Measurements from ENCODE around the gene PCDHGC5.

PCDHGC5 gene

DNA sequence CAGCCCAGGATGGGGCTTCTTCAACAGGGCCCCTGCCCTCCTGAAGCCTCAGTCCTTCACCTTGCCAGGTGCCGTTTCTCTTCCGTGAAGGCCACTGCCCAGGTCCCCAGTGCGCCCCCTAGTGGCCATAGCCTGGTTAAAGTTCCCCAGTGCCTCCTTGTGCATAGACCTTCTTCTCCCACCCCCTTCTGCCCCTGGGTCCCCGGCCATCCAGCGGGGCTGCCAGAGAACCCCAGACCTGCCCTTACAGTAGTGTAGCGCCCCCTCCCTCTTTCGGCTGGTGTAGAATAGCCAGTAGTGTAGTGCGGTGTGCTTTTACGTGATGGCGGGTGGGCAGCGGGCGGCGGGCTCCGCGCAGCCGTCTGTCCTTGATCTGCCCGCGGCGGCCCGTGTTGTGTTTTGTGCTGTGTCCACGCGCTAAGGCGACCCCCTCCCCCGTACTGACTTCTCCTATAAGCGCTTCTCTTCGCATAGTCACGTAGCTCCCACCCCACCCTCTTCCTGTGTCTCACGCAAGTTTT lies 23.6 kb downstream of the PCDHGC5 start:
- DNase-seq = peak; percentile 81 to 83 (median 82)
- Histone ChIP-seq H3K27me3 (replicated peaks in 2 of 5; ENCODE audit: control insufficient read depth in 4 of 5, insufficient read depth in 5 of 5, low read length in 4 of 5) (no peaks in the 10 kb centered on the region), H3K4me1 (ENCODE audit: control extremely low read depth in 1 of 4, control insufficient read depth in 4 of 4, insufficient read depth in 4 of 4, low read length in 3 of 4) (peaks cover 18 to 47% (median 44%) of the 10 kb centered on the region in 4 experiments), H3K9me3 (ENCODE audit: control extremely low read depth in 1 of 5, control insufficient read depth in 4 of 5, insufficient read depth in 2 of 5, low read depth in 1 of 5, low read length in 4 of 5) (no peaks in the 10 kb centered on the region), H3K4me3 (ENCODE audit: control insufficient read depth in 1 of 7, extremely low read depth in 1 of 7, insufficient read depth in 4 of 7, low read depth in 2 of 7, low read length in 6 of 7) (peak overlapping the region in 6 of 7 experiments; percentile 51 to 93 (median 70)), H3K27ac (ENCODE audit: insufficient read depth in 1 of 2, low read depth in 1 of 2, low read length in 2 of 2, poor library complexity in 1 of 2, severe bottlenecking in 2 of 2) (no peak overlapping the region), H3K36me3 (ENCODE audit: control insufficient read depth in 4 of 4, insufficient read depth in 4 of 4, low read length in 3 of 4) (peaks cover 2 to 38% (median 12%) of the 10 kb centered on the region in 4 experiments)
- WGBS (ENCODE audit: insufficient coverage) = 1% methylated on average over 13 of the region's 28 CpGs
- POLR2A ChIA-PET = no interaction called here
- CTCF ChIA-PET = interaction anchor here (0.6 to 13.7 kb wide), 21 partner anchors 11 to 117 kb away, joined by 3 to 178 read pairs (median 4); partner anchors contain the start of genes PCDHGA10, PCDHGA11, PCDHGA12 and PCDHGB6

DNA sequence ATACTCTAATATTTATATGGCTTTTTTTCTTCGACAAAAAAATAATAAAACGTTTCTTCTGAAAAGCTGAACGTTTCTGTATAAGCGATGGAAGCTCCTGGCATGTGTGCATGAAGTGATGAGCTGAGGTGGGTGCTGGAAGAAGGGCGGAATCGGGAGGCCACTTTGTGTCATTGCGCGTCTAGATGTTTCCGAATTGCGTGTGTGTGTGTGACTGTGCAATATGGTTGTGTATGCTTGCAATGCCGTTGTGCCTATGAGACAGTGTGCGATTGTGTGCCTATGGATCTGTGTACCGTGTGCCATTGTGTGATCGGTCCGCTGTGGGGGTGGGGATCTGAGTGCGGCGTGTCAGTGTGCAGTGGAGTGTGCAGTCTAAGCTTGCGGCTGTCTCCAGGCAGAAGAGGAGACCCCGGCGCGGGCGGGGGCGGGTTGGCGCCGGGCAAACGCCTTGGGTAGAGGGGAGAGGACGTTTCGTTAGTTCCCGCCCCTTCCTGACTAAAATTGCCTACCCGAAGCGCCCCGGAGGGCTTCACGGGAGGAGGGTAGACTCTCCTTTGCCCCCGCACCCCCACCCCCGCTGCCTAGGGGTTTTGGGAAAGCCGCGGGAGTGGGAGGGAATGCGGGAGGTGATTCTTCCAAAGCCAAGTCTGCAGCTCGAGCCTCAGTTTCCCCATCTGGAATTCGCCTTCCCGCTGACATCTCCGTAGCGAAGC lies 24.2 kb downstream of the PCDHGC5 start:
- Histone ChIP-seq H3K27ac (ENCODE audit: insufficient read depth in 1 of 2, low read depth in 1 of 2, low read length in 2 of 2, poor library complexity in 1 of 2, severe bottlenecking in 2 of 2) (no peak overlapping the region), H3K27me3 (replicated peaks in 2 of 5; ENCODE audit: control insufficient read depth in 4 of 5, insufficient read depth in 5 of 5, low read length in 4 of 5) (no peaks in the 10 kb centered on the region), H3K4me3 (ENCODE audit: control insufficient read depth in 1 of 7, extremely low read depth in 1 of 7, insufficient read depth in 4 of 7, low read depth in 2 of 7, low read length in 6 of 7) (peak overlapping the region in 6 of 7 experiments; percentile 51 to 93 (median 70)), H3K36me3 (ENCODE audit: control insufficient read depth in 4 of 4, insufficient read depth in 4 of 4, low read length in 3 of 4) (peaks cover 8 to 44% (median 17%) of the 10 kb centered on the region in 4 experiments), H3K4me1 (ENCODE audit: control extremely low read depth in 1 of 4, control insufficient read depth in 4 of 4, insufficient read depth in 4 of 4, low read length in 3 of 4) (peaks cover 18 to 47% (median 44%) of the 10 kb centered on the region in 4 experiments), H3K9me3 (ENCODE audit: control extremely low read depth in 1 of 5, control insufficient read depth in 4 of 5, insufficient read depth in 2 of 5, low read depth in 1 of 5, low read length in 4 of 5) (no peaks in the 10 kb centered on the region)
- WGBS (ENCODE audit: insufficient coverage) = 2% methylated on average over 25 of the region's 43 CpGs
- ChIA-PET POLR2A (interaction anchor here (0.6 kb wide), 1 partner anchor 82 kb away, joined by 3 read pairs; no protein-coding TSS in a partner anchor), CTCF (interaction anchor here (0.6 to 13.7 kb wide), 23 partner anchors 12 to 798 kb away, joined by 3 to 178 read pairs (median 4); partner anchors contain the start of genes PCDHGA10, PCDHGA11, PCDHGA12 and PCDHGB3)
- DNase-seq = peak in 2 of 3 donors; percentile 62 to 80

- 23% methylated on average over 27 of the region's 29 CpGs for WGBS (ENCODE audit: insufficient coverage)
- CTCF ChIA-PET = interaction anchor here (0.7 to 13.7 kb wide), 16 partner anchors 11 to 799 kb away, joined by 3 to 178 read pairs (median 8); partner anchors contain the start of genes PCDHGA10, PCDHGA11, PCDHGA12 and PCDHGB3
- POLR2A ChIA-PET = interaction anchor here (0.6 kb wide), 1 partner anchor 82 kb away, joined by 3 read pairs; no protein-coding TSS in a partner anchor
- peak; percentile 67 to 92 (median 77) for DNase-seq
- Histone ChIP-seq H3K27ac (ENCODE audit: insufficient read depth in 1 of 2, low read depth in 1 of 2, low read length in 2 of 2, poor library complexity in 1 of 2, severe bottlenecking in 2 of 2) (no peak overlapping the region), H3K9me3 (ENCODE audit: control extremely low read depth in 1 of 5, control insufficient read depth in 4 of 5, insufficient read depth in 2 of 5, low read depth in 1 of 5, low read length in 4 of 5) (no peaks in the 10 kb centered on the region), H3K27me3 (replicated peaks in 2 of 5; ENCODE audit: control insufficient read depth in 4 of 5, insufficient read depth in 5 of 5, low read length in 4 of 5) (no peaks in the 10 kb centered on the region), H3K4me1 (ENCODE audit: control extremely low read depth in 1 of 4, control insufficient read depth in 4 of 4, insufficient read depth in 4 of 4, low read length in 3 of 4) (peaks cover 18 to 46% (median 43%) of the 10 kb centered on the region in 4 experiments), H3K36me3 (ENCODE audit: control insufficient read depth in 4 of 4, insufficient read depth in 4 of 4, low read length in 3 of 4) (peaks cover 10 to 50% (median 23%) of the 10 kb centered on the region in 4 experiments), H3K4me3 (ENCODE audit: control insufficient read depth in 1 of 7, extremely low read depth in 1 of 7, insufficient read depth in 4 of 7, low read depth in 2 of 7, low read length in 6 of 7) (peak overlapping the region in 6 of 7 experiments; percentile 51 to 93 (median 70))
These were observed 24.9 kb downstream of the PCDHGC5 start for GRCh38 chr5:141513627-141514329.

- POLR2A ChIA-PET = no interaction called here
- peaks cover 18 to 46% (median 37%) of the 10 kb centered on the region in 4 experiments for H3K4me1 ChIP-seq (ENCODE audit: control extremely low read depth in 1 of 4, control insufficient read depth in 4 of 4, insufficient read depth in 4 of 4, low read length in 3 of 4)
These were observed 25.7 kb downstream of the PCDHGC5 start for GRCh38 chr5:141514330-141515133.

GRCh38 chr5:141515141-141515540 lies 26.3 kb downstream of the PCDHGC5 start:
- CTCF ChIA-PET = interaction anchor here (0.7 to 13.7 kb wide), 14 partner anchors 10 to 117 kb away, joined by 3 to 178 read pairs (median 6); partner anchors contain the start of genes PCDHGA10, PCDHGA11, PCDHGA12 and PCDHGB5
- POLR2A ChIA-PET = no interaction called here
- no peak for DNase-seq
- H3K4me3 ChIP-seq (ENCODE audit: control insufficient read depth in 1 of 7, extremely low read depth in 1 of 7, insufficient read depth in 4 of 7, low read depth in 2 of 7, low read length in 6 of 7) = no peak overlapping the region
- WGBS (ENCODE audit: insufficient coverage) = 94% methylated on average over 3 of the region's 3 CpGs
- H3K27ac ChIP-seq (ENCODE audit: insufficient read depth in 1 of 2, low read depth in 1 of 2, low read length in 2 of 2, poor library complexity in 1 of 2, severe bottlenecking in 2 of 2) = no peak overlapping the region
- no peaks in the 10 kb centered on the region for H3K27me3 ChIP-seq (replicated peaks in 2 of 5; ENCODE audit: control insufficient read depth in 4 of 5, insufficient read depth in 5 of 5, low read length in 4 of 5)
- peaks cover 14 to 63% (median 34%) of the 10 kb centered on the region in 4 experiments for H3K36me3 ChIP-seq (ENCODE audit: control insufficient read depth in 4 of 4, insufficient read depth in 4 of 4, low read length in 3 of 4)
- H3K4me1 ChIP-seq (ENCODE audit: control extremely low read depth in 1 of 4, control insufficient read depth in 4 of 4, insufficient read depth in 4 of 4, low read length in 3 of 4) = peaks cover 21 to 46% (median 37%) of the 10 kb centered on the region in 4 experiments
- H3K9me3 ChIP-seq (ENCODE audit: control extremely low read depth in 1 of 5, control insufficient read depth in 4 of 5, insufficient read depth in 2 of 5, low read depth in 1 of 5, low read length in 4 of 5) = no peaks in the 10 kb centered on the region

More at GRCh38 chr5:141514330-141515133, 25.7 kb downstream of the PCDHGC5 start:
- WGBS (ENCODE audit: insufficient coverage) = 95% methylated on average over 5 of the region's 6 CpGs
- CTCF ChIA-PET = interaction anchor here (0.9 to 13.7 kb wide), 18 partner anchors 9 to 144 kb away, joined by 3 to 178 read pairs (median 8); partner anchors contain the start of genes PCDHGA10, PCDHGA11, PCDHGA12 and PCDHGB3
- Histone ChIP-seq H3K27ac (ENCODE audit: insufficient read depth in 1 of 2, low read depth in 1 of 2, low read length in 2 of 2, poor library complexity in 1 of 2, severe bottlenecking in 2 of 2) (no peak overlapping the region), H3K4me3 (ENCODE audit: control insufficient read depth in 1 of 7, extremely low read depth in 1 of 7, insufficient read depth in 4 of 7, low read depth in 2 of 7, low read length in 6 of 7) (peak overlapping the region in 3 of 7 experiments; percentile 8 to 93 (median 74)), H3K9me3 (ENCODE audit: control extremely low read depth in 1 of 5, control insufficient read depth in 4 of 5, insufficient read depth in 2 of 5, low read depth in 1 of 5, low read length in 4 of 5) (no peaks in the 10 kb centered on the region), H3K27me3 (replicated peaks in 2 of 5; ENCODE audit: control insufficient read depth in 4 of 5, insufficient read depth in 5 of 5, low read length in 4 of 5) (no peaks in the 10 kb centered on the region), H3K36me3 (ENCODE audit: control insufficient read depth in 4 of 4, insufficient read depth in 4 of 4, low read length in 3 of 4) (peaks cover 12 to 57% (median 30%) of the 10 kb centered on the region in 4 experiments)
- no peak for DNase-seq

All from common myeloid progenitor, CD34-positive (primary cell).